ENCODE data around the gene INS.

Gene INS

DNA sequence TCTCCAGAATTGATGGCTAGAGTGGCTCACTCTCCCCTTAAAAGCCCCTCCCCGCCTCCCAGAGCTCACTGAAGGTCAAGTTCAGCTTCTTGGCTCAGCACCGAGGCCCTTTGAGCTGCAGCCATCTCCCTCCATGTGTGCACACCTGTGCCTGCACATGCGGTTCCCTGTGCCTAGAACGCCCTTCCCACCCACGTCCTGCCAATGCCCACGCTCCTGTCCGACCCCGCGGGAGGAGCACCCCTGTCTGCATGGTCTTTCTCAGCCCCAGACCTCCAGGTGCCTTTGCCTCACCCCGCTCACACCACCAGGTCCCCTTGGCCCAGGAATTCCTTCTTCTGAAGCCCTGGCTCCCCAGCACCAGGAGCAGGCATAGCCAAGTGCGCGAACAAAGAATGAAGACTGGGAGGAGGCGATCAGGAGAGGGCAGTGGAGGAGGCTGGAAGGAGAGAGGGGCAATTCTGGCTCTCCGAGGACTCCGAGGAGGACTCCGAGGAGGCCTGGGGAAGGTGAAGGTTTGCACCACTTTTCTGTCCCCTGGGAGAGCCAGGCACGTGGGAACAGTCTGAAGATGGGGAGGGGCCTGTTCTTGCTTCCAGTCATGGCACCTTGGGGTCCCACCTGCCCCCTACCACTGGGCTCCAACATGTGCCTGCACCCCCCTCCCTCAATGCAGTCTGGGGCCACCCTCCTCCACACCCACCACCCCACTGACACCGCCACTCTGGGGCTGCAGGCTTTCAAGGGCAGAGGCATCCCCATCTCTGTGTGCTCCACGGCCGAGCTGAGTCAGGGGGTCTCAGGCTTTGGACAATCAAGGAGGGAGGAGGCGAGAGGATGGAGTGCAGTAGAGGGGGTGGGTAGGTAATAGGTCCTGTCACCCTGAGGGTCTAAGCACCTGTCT is 39.5 kb downstream of the INS start:
- no peaks in the 10 kb centered on the region for H3K36me3 ChIP-seq (ENCODE audit: control insufficient read depth in 2 of 2, insufficient read depth in 2 of 2, low read length in 2 of 2)
- H3K4me1 ChIP-seq (ENCODE audit: control insufficient read depth, insufficient read depth, low read length), result no peaks in the 10 kb centered on the region
- H3K27me3 ChIP-seq (ENCODE audit: control insufficient read depth in 1 of 2, insufficient read depth in 2 of 2, low read length in 2 of 2), result peaks cover 7 to 23% of the 10 kb centered on the region in 2 donors
- H3K9ac ChIP-seq (ENCODE audit: low read length in 2 of 2), result no peak overlapping the region
- no peak overlapping the region for H3K4me3 ChIP-seq (ENCODE audit: low read length in 2 of 2)
- no peak overlapping the region for H3K27ac ChIP-seq (ENCODE audit: low read length)
- peaks cover 5% of the 10 kb centered on the region in 2 donors for H3K9me3 ChIP-seq (ENCODE audit: control insufficient read depth in 2 of 2, low read length in 2 of 2)

- no peaks in the 10 kb centered on the region for H3K36me3 ChIP-seq (ENCODE audit: control insufficient read depth in 2 of 2, insufficient read depth in 2 of 2, low read length in 2 of 2)
- H3K4me3 ChIP-seq (ENCODE audit: low read length in 2 of 2), result no peak overlapping the region
- peaks cover 7 to 23% of the 10 kb centered on the region in 2 donors for H3K27me3 ChIP-seq (ENCODE audit: control insufficient read depth in 1 of 2, insufficient read depth in 2 of 2, low read length in 2 of 2)
- peaks cover 8 to 11% of the 10 kb centered on the region in 2 donors for H3K9me3 ChIP-seq (ENCODE audit: control insufficient read depth in 2 of 2, low read length in 2 of 2)
- H3K27ac ChIP-seq (ENCODE audit: low read length), result no peak overlapping the region
- H3K9ac ChIP-seq (ENCODE audit: low read length in 2 of 2), result no peak overlapping the region
- no peaks in the 10 kb centered on the region for H3K4me1 ChIP-seq (ENCODE audit: control insufficient read depth, insufficient read depth, low read length)
Measured at GRCh38 chr11:2120359-2121100, 40.5 kb downstream of the INS start.

DNA sequence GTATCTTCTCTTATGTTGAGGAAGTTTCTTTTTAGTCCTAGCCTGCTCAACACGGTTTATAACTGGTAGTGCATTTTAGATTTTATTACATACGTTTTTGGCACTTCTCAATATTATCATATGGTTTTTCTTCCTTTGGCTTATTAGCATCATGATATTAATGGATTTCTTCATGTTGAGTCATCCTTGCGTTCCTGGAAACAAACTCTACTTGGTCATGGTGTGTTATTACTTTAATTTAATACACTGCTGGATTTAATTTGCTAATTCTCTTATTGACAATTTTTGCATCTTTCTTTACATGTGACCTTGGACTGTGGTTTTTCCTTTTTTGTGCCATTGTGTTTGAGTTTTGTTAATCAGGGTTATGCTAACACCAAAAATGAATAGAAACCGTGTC is 42.3 kb downstream of the INS start:
- H3K4me3 ChIP-seq (ENCODE audit: low read length in 2 of 2), result no peak overlapping the region
- no peak overlapping the region for H3K27ac ChIP-seq (ENCODE audit: low read length)
- H3K36me3 ChIP-seq (ENCODE audit: control insufficient read depth in 2 of 2, insufficient read depth in 2 of 2, low read length in 2 of 2), result no peaks in the 10 kb centered on the region
- H3K4me1 ChIP-seq (ENCODE audit: control insufficient read depth, insufficient read depth, low read length), result no peaks in the 10 kb centered on the region
- H3K9me3 ChIP-seq (ENCODE audit: control insufficient read depth in 2 of 2, low read length in 2 of 2), result peaks cover 8 to 11% of the 10 kb centered on the region in 2 donors
- H3K9ac ChIP-seq (ENCODE audit: low read length in 2 of 2), result no peak overlapping the region
- peaks cover 7 to 23% of the 10 kb centered on the region in 2 donors for H3K27me3 ChIP-seq (ENCODE audit: control insufficient read depth in 1 of 2, insufficient read depth in 2 of 2, low read length in 2 of 2)

- no peaks in the 10 kb centered on the region for H3K36me3 ChIP-seq (ENCODE audit: control insufficient read depth in 2 of 2, insufficient read depth in 2 of 2, low read length in 2 of 2)
- peaks cover 8 to 11% of the 10 kb centered on the region in 2 donors for H3K9me3 ChIP-seq (ENCODE audit: control insufficient read depth in 2 of 2, low read length in 2 of 2)
- H3K9ac ChIP-seq (ENCODE audit: low read length in 2 of 2), result no peak overlapping the region
- no peak overlapping the region for H3K27ac ChIP-seq (ENCODE audit: low read length)
- H3K4me3 ChIP-seq (ENCODE audit: low read length in 2 of 2), result no peak overlapping the region
- no peaks in the 10 kb centered on the region for H3K4me1 ChIP-seq (ENCODE audit: control insufficient read depth, insufficient read depth, low read length)
- H3K27me3 ChIP-seq (ENCODE audit: control insufficient read depth in 1 of 2, insufficient read depth in 2 of 2, low read length in 2 of 2), result peaks cover 6 to 7% of the 10 kb centered on the region in 2 donors
Measured at GRCh38 chr11:2116680-2117079, 44.3 kb downstream of the INS start.

- Histone ChIP-seq H3K9ac (ENCODE audit: low read length in 2 of 2) (no peak overlapping the region), H3K36me3 (ENCODE audit: control insufficient read depth in 2 of 2, insufficient read depth in 2 of 2, low read length in 2 of 2) (no peaks in the 10 kb centered on the region), H3K27ac (ENCODE audit: low read length) (no peak overlapping the region), H3K4me3 (ENCODE audit: low read length in 2 of 2) (no peak overlapping the region), H3K9me3 (ENCODE audit: control insufficient read depth in 2 of 2, low read length in 2 of 2) (peaks cover 8 to 11% of the 10 kb centered on the region in 2 donors), H3K4me1 (ENCODE audit: control insufficient read depth, insufficient read depth, low read length) (no peaks in the 10 kb centered on the region), H3K27me3 (ENCODE audit: control insufficient read depth in 1 of 2, insufficient read depth in 2 of 2, low read length in 2 of 2) (peaks cover 0 to 2% of the 10 kb centered on the region in 2 donors)
Measured at GRCh38 chr11:2115308-2115707, 45.7 kb downstream of the INS start.

DNA sequence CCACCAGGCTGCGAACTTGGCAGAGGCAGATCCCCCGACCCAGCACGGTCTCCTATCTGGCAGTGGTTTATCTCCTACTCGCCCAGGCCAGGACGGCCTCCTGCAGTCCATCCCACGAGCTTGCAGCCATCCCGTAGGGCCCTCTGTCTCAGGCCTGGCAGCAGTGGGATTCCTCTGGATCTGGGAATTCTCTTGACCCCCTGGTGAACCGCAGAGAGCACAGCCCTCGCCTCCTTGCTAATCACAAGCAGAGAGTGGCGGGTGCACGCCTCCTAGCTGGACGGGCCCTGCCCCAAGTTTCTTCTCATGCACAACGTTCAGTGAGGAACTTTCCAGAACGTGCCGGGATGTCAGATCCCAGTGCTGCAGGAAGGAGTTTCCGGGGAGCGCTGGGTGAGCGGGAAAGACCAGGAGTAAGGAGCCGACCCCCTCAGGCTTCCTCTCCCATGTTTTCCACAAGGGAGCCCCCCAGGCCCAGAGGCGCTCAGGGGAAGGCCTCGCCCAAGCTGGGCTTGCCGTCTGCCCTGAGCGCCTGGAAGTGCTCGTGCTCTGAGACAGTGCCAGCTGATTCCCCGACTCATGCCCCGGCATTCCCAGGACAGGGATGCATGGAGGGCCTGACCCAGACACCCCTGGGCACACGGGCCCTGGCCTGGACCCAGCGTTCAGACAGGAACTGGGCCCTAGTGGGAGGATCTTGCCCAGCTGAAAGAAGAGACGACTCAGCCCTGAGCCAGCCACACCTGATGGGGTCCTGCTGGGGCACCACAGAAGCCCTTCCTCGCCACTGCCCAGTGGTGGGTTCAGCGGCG is 46.4 kb downstream of the INS start:
- H3K36me3 ChIP-seq (ENCODE audit: control insufficient read depth in 2 of 2, insufficient read depth in 2 of 2, low read length in 2 of 2), result no peaks in the 10 kb centered on the region
- no peaks in the 10 kb centered on the region for H3K27me3 ChIP-seq (ENCODE audit: control insufficient read depth in 1 of 2, insufficient read depth in 2 of 2, low read length in 2 of 2)
- H3K9me3 ChIP-seq (ENCODE audit: control insufficient read depth in 2 of 2, low read length in 2 of 2), result peaks cover 8 to 11% of the 10 kb centered on the region in 2 donors
- no peak overlapping the region for H3K27ac ChIP-seq (ENCODE audit: low read length)
- H3K4me1 ChIP-seq (ENCODE audit: control insufficient read depth, insufficient read depth, low read length), result no peaks in the 10 kb centered on the region
- H3K4me3 ChIP-seq (ENCODE audit: low read length in 2 of 2), result no peak overlapping the region
- no peak overlapping the region for H3K9ac ChIP-seq (ENCODE audit: low read length in 2 of 2)

DNA sequence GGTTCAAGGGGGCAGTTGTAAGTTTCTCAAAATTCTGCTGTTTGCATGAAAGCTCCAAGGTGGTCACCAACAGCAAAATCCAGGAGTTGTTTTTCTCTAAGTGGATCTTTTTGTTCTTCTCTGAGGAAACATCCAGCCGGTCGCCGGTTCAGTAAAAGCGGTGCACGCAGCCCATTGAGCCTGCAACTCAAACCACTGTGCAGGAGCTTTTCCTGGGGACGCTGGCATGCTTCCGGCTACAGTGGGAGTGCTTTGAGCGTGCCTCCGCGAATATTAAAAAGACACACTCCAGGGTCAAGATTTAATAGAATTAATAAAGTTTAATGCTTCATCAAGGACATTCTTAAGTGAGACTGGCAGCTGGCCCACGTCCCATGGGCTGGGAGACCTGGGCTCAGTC is 47.2 kb downstream of the INS start:
- Histone ChIP-seq H3K9ac (ENCODE audit: low read length in 2 of 2) (no peak overlapping the region), H3K36me3 (ENCODE audit: control insufficient read depth in 2 of 2, insufficient read depth in 2 of 2, low read length in 2 of 2) (no peaks in the 10 kb centered on the region), H3K9me3 (ENCODE audit: control insufficient read depth in 2 of 2, low read length in 2 of 2) (peaks cover 8 to 11% of the 10 kb centered on the region in 2 donors), H3K27ac (ENCODE audit: low read length) (no peak overlapping the region), H3K4me3 (ENCODE audit: low read length in 2 of 2) (no peak overlapping the region), H3K4me1 (ENCODE audit: control insufficient read depth, insufficient read depth, low read length) (no peaks in the 10 kb centered on the region), H3K27me3 (ENCODE audit: control insufficient read depth in 1 of 2, insufficient read depth in 2 of 2, low read length in 2 of 2) (no peaks in the 10 kb centered on the region)

DNA sequence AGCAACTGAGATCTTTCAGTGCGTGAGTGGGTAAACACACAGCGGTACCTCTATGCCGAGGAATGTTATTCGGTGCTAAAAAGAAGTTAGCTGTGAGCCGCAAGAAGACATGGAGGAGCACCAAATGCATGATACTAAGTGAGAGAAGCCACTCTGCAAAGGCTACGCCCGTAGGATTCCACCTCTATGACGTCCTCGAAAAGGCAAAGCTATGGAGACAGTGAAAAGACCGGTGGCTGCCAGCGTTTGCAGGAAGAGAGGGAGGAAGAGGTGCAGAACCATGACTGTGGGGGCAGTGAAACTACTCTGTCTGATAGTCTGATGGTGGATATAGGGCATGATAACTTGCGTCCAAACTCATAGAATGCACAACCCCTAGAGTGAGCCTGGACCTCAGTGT is 50.5 kb downstream of the INS start:
- Histone ChIP-seq H3K27me3 (ENCODE audit: control insufficient read depth in 1 of 2, insufficient read depth in 2 of 2, low read length in 2 of 2) (peaks cover 0 to 4% of the 10 kb centered on the region in 2 donors), H3K9me3 (ENCODE audit: control insufficient read depth in 2 of 2, low read length in 2 of 2) (no peaks in the 10 kb centered on the region), H3K4me3 (ENCODE audit: low read length in 2 of 2) (no peak overlapping the region), H3K36me3 (ENCODE audit: control insufficient read depth in 2 of 2, insufficient read depth in 2 of 2, low read length in 2 of 2) (no peaks in the 10 kb centered on the region), H3K9ac (ENCODE audit: low read length in 2 of 2) (no peak overlapping the region), H3K4me1 (ENCODE audit: control insufficient read depth, insufficient read depth, low read length) (no peaks in the 10 kb centered on the region), H3K27ac (ENCODE audit: low read length) (no peak overlapping the region)

Measured in stomach smooth muscle (tissue), 2 donors.